GM19372 (cell line): ENCODE measurements around the gene TGIF2LY.
"Not testable (repeated sequence)": the region's sequence is repeated elsewhere in the genome, so short reads cannot be mapped to it uniquely, and the experiment has no call there.

Experiments
- ATAC-seq: cut with Tn5 transposase; IDR thresholded peaks from one replicate; pipeline ENCODE4 v1.9.1; 2021; ENCODE audit warnings: mild to moderate bottlenecking, low read depth, moderate library complexity; ENCODE audit not compliant: unreplicated experiment

TGIF2LY gene

GRCh38 chrY:3578767-3579166 lies at the start of gene TGIF2LY:
Gene TGIF2LY, plus strand, starts transcription at chrY:3579067. Its CDS starts 178 bp downstream, at chrY:3579245.
- ATAC-seq = not testable (repeated sequence)
